ENCODE results near the gene BMS1. TPM values are rescaled to one million over a fixed set of nuclear protein-coding genes. Genes with fewer than 3 reads are reported as not detected.
"Not testable (repeated sequence)": the region's sequence is repeated elsewhere in the genome, so short reads cannot be mapped to it uniquely, and the experiment has no call there.

The BMS1 gene
- total RNA-seq, 2 donors from 2014 or later = 8.8 to 18.7 TPM

DNA sequence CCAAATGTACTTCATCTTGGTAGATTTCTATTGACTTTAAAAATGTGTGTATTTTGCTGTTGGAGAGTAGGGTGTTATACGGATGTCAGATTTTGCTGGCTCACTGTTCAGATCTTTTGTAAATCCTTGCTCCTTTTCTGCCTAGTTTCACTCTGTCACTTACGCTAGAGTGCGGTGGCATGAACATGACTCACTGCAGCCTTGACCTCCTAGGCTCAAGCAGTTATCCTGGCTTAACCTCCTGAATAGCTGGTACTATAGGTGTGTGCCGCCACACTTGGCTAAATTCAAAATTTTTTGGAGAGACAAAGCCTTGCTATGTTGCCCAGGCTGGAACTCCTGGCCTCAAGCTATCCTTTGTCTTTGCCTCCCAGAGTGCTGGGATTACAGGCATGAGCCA is 29.4 kb downstream of the BMS1 start:
- TF ChIP-seq, protein P1, sequence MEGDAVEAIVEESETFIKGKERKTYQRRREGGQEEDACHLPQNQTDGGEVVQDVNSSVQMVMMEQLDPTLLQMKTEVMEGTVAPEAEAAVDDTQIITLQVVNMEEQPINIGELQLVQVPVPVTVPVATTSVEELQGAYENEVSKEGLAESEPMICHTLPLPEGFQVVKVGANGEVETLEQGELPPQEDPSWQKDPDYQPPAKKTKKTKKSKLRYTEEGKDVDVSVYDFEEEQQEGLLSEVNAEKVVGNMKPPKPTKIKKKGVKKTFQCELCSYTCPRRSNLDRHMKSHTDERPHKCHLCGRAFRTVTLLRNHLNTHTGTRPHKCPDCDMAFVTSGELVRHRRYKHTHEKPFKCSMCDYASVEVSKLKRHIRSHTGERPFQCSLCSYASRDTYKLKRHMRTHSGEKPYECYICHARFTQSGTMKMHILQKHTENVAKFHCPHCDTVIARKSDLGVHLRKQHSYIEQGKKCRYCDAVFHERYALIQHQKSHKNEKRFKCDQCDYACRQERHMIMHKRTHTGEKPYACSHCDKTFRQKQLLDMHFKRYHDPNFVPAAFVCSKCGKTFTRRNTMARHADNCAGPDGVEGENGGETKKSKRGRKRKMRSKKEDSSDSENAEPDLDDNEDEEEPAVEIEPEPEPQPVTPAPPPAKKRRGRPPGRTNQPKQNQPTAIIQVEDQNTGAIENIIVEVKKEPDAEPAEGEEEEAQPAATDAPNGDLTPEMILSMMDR (IDR thresholded peaks at IDR 0.05) = no peak
- ATAC-seq (ENCODE audit: insufficient number of reproducible peaks, low FRiP score, low read depth) = no peak
- H3K27ac ChIP-seq = no peak overlapping the region
- DNase-seq (ENCODE audit: low spot score) = no peak
- H3K4me1 ChIP-seq (ENCODE audit: control insufficient read depth in 1 of 2, low read depth in 2 of 2) = no peaks in the 10 kb centered on the region
- H3K36me3 ChIP-seq = peaks cover 13% of the 10 kb centered on the region
- no peaks in the 10 kb centered on the region for H3K27me3 ChIP-seq (replicated peaks; ENCODE audit: insufficient read depth)
- no peak overlapping the region for H3K4me3 ChIP-seq
- H3K9me3 ChIP-seq = no peaks in the 10 kb centered on the region

DNA sequence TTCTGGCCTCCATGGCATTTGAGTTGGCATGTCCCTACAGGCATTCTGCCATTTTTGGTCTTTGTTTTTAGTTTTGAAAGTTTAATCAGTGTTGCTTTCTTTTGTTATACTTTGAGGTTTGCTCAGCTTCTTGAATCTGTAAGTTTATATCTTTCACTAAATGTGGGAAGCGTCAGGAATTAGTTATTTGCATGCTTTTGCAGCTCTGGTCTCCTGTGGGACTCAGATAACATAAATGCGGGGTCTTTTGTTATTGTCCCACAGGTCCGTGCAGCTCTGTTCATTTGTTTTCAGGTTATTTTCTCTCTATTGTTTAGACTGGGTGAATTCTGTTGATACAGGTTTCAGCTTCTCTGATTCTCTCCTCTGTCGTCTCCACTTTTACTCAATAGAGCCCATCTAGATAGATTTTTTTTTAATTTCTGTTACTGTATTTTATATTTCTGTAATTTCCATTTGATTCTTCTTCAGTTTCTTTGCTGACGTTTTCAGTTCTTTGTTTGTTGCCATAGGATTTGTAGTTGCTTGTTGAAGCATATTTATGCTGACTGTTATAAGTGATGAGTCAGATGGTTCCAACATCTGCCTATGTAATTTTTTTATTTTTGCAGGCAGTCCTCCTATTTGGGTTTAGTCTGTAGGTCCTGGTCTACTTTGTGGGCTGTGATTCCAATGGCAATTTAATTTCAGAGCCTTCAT is 31.5 kb downstream of the BMS1 start:
- H3K4me3 ChIP-seq; ATAC-seq (ENCODE audit: insufficient number of reproducible peaks, low FRiP score, low read depth); DNase-seq (ENCODE audit: low spot score); H3K9me3 ChIP-seq; H3K27me3 ChIP-seq (replicated peaks; ENCODE audit: insufficient read depth); H3K27ac ChIP-seq; H3K4me1 ChIP-seq (ENCODE audit: control insufficient read depth in 1 of 2, low read depth in 2 of 2): not testable (repeated sequence)
- H3K36me3 ChIP-seq = peaks cover 21% of the 10 kb centered on the region

DNA sequence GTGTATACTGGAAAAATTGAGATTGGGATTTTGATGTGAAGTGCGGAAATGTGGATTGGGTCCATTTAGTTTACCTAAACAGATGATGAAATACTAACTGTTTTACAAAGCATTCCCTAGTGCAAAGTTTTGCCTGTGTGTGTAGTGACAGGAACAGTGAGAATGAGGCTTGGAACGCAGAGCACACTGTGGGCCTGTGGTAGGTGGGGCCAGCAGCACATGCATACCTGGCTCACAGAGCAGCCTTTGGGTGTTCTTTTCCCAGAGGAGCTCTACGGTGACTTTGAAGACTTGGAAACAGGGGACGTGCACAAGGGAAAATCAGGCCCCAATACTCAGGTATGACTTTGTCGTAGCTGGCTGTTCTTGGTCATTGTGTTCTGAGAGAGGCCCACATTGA is 33.7 kb downstream of the BMS1 start:
- ATAC-seq (ENCODE audit: insufficient number of reproducible peaks, low FRiP score, low read depth); DNase-seq (ENCODE audit: low spot score); H3K9me3 ChIP-seq; H3K4me1 ChIP-seq (ENCODE audit: control insufficient read depth in 1 of 2, low read depth in 2 of 2); H3K27ac ChIP-seq; H3K4me3 ChIP-seq; H3K27me3 ChIP-seq (replicated peaks; ENCODE audit: insufficient read depth): not testable (repeated sequence)
- H3K36me3 ChIP-seq = peaks cover 28% of the 10 kb centered on the region

DNA sequence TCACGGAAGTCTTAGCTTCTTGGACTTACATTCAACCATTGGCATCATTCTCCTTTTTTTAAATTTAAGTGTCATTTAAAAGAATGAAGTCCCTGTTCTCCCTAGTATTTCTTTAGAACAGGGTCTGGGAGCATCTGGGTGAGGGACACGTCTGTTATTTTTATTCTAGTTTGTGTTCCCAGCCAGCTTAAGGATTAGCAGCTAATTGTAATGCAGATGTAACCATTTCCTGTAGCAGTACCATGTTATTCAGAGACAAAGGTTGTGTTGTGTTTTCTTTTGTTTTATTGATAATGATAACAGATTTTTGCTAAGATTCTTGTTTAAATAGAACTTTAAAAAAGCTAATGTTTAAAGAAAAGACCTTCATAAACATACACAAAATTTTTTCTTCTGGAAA is 34.3 kb downstream of the BMS1 start:
- H3K36me3 ChIP-seq = peaks cover 28% of the 10 kb centered on the region
- no peak for ATAC-seq (ENCODE audit: insufficient number of reproducible peaks, low FRiP score, low read depth)
- H3K27ac ChIP-seq = no peak overlapping the region

DNA sequence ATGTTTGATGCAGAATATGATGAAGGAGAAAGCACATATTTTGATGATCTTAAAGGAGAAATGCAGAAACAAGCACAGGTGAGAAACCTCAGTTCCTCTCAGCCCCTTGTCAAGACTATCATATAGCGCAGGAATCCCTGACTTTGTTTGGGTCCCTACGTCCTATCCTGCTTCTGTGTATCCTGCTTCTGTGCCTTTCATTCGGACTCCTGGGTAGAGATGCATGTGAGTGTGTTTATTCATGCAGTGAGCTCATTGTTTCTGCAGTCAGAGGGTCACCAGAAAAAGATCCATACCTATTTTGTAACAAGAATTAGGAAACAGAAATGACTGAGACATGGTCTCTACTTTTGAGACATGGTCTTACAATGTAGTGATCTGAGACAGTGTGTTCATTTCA is 34.8 kb downstream of the BMS1 start:
- DNase-seq (ENCODE audit: low spot score); ATAC-seq (ENCODE audit: insufficient number of reproducible peaks, low FRiP score, low read depth): not testable (repeated sequence)

More for the DNA sequence above, 34.3 kb downstream of the BMS1 start:
- H3K27me3 ChIP-seq (replicated peaks; ENCODE audit: insufficient read depth) = no peaks in the 10 kb centered on the region
- TF ChIP-seq, protein P1 (IDR thresholded peaks at IDR 0.05) = no peak
- no peak overlapping the region for H3K4me3 ChIP-seq
- no peak for DNase-seq (ENCODE audit: low spot score)
- no peaks in the 10 kb centered on the region for H3K9me3 ChIP-seq
- no peaks in the 10 kb centered on the region for H3K4me1 ChIP-seq (ENCODE audit: control insufficient read depth in 1 of 2, low read depth in 2 of 2)

DNA sequence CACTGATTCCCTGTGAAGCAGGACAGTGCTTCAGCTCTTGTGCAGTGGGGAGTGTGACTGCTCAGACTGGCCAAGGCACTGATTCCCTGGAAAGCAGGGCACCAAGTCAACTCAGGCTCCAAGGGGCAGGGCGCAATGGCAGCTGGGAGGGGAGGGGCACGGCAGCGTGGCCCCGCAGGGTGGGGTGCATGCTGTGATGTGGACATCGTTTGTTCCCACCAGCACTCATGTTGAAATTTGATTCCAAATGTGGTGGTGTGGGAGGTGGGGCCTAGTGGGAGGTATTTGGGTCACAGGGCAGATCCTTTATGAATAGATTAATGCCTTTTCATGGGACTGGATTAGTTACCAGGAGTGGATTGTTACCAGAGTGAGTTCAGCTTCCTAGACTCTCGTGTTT is 44.2 kb downstream of the BMS1 start:
- H3K27ac ChIP-seq; ATAC-seq (ENCODE audit: insufficient number of reproducible peaks, low FRiP score, low read depth): not testable (repeated sequence)

More for the DNA sequence above, 34.8 kb downstream of the BMS1 start:
- not testable (repeated sequence) for H3K9me3 ChIP-seq; H3K27ac ChIP-seq; H3K4me3 ChIP-seq; H3K4me1 ChIP-seq (ENCODE audit: control insufficient read depth in 1 of 2, low read depth in 2 of 2); H3K27me3 ChIP-seq (replicated peaks; ENCODE audit: insufficient read depth)
- H3K36me3 ChIP-seq = peaks cover 29% of the 10 kb centered on the region

DNA sequence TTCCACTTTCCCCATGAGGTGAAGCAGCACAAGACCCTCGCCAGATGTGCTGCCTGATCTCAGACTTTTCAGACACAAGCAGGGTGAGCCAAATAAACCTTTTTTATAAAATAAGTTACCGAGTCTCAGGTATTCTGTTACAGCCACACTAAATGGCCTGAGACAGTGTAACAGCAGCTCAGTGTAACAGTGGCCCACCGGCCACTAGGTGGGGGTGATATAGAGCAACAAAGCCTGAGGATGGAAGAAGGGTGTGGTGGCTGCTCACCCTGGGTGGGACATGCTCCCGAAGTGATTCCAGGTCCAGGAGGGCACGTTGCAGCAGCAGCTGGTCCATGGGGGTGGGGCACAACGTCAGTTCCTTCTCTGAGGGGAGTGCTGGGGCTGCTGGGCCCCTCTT is 44.6 kb downstream of the BMS1 start:
- no peak for DNase-seq (ENCODE audit: low spot score)
- H3K4me3 ChIP-seq = no peak overlapping the region
- no peak overlapping the region for H3K27ac ChIP-seq
- H3K9me3 ChIP-seq = no peaks in the 10 kb centered on the region
- TF ChIP-seq, protein P1 (IDR thresholded peaks at IDR 0.05) = no peak
- H3K36me3 ChIP-seq = peaks cover 44% of the 10 kb centered on the region
- ATAC-seq (ENCODE audit: insufficient number of reproducible peaks, low FRiP score, low read depth) = no peak
- no peaks in the 10 kb centered on the region for H3K27me3 ChIP-seq (replicated peaks; ENCODE audit: insufficient read depth)
- H3K4me1 ChIP-seq (ENCODE audit: control insufficient read depth in 1 of 2, low read depth in 2 of 2) = no peaks in the 10 kb centered on the region

More for the DNA sequence above, 44.2 kb downstream of the BMS1 start:
- not testable (repeated sequence) for H3K9me3 ChIP-seq; H3K4me1 ChIP-seq (ENCODE audit: control insufficient read depth in 1 of 2, low read depth in 2 of 2); H3K27me3 ChIP-seq (replicated peaks; ENCODE audit: insufficient read depth); H3K4me3 ChIP-seq; DNase-seq (ENCODE audit: low spot score)
- peaks cover 42% of the 10 kb centered on the region for H3K36me3 ChIP-seq

DNA sequence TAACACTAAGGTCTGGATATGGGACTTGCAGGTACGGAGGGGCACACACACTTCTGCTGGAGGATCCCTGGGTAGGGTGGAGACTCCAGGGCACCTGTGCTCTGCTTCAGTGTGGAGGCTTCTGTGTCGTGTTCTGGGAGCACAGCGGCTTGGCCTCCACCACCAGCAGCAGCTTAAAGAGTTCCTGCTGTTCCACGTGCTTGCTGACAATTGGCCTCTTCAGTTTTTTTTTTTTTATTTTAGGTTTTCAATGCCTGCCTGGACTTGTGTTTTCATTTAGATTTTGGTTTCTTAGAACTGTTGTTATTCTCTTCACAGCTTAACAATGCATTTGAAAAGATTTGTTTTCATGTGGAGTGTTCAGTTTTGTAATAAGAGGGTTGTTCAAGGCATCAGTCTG is 45.8 kb downstream of the BMS1 start:
- not testable (repeated sequence) for H3K4me1 ChIP-seq (ENCODE audit: control insufficient read depth in 1 of 2, low read depth in 2 of 2); ATAC-seq (ENCODE audit: insufficient number of reproducible peaks, low FRiP score, low read depth); H3K4me3 ChIP-seq; H3K27me3 ChIP-seq (replicated peaks; ENCODE audit: insufficient read depth); H3K27ac ChIP-seq; DNase-seq (ENCODE audit: low spot score); H3K9me3 ChIP-seq
- peaks cover 33% of the 10 kb centered on the region for H3K36me3 ChIP-seq

Data from thoracic aorta (tissue), 2 donors.